ENCODE results near the gene ANO7. TPM values are rescaled to one million over a fixed set of nuclear protein-coding genes. Genes with fewer than 3 reads are reported as not detected.

ANO7 gene
- total RNA-seq, 2 experiments from 2014 or later = 0.16 to 0.46 TPM

- H3K9me3 ChIP-seq (ENCODE audit: low read length) = no peaks in the 10 kb centered on the region
- no peak overlapping the region for H2AFZ ChIP-seq (ENCODE audit: low read length)
- BruUV-seq (replicated peaks) = no TSS peak
- intact Hi-C loops (cut with micrococcal nuclease; ENCODE audit: unreplicated experiment) = no loop called here
- no peak overlapping the region for H3K4me3 ChIP-seq (ENCODE audit: low read depth, low read length, poor library complexity, severe bottlenecking)
- no peaks in the 10 kb centered on the region for H3K36me3 ChIP-seq (ENCODE audit: insufficient read depth, low read length)
- H3K4me2 ChIP-seq (ENCODE audit: low read length) = no peak overlapping the region
- no peak overlapping the region for H3K27ac ChIP-seq (ENCODE audit: low read depth, low read length, poor library complexity, severe bottlenecking)
- ChIA-PET POLR2A (no interaction called here), CTCF (ENCODE audit: unreplicated experiment) (no interaction called here)
- DNase-seq (ENCODE audit: low spot score) = no peak
- no peaks in the 10 kb centered on the region for H3K9me2 ChIP-seq (ENCODE audit: insufficient read depth, low read length)
- H3K79me2 ChIP-seq (ENCODE audit: insufficient read depth, low read depth, low read length) = no peaks in the 10 kb centered on the region
- TF ChIP-seq CTCF (conservative IDR thresholded peaks at IDR 0.05; ENCODE audit: low read length) (no peak), EZH2phosphoT487 (IDR thresholded peaks at IDR 0.05; ENCODE audit: borderline replicate concordance, low read depth, low read length) (no peak)
- no peaks in the 10 kb centered on the region for H4K20me1 ChIP-seq (ENCODE audit: insufficient read depth, low read length)
- H3K4me1 ChIP-seq (ENCODE audit: insufficient read depth, low read length, poor library complexity, severe bottlenecking) = no peaks in the 10 kb centered on the region
These were observed 11.7 kb downstream of the ANO7 start for GRCh38 chr2:241199897-241200821.

GRCh38 chr2:241200822-241201395, 12.4 kb downstream of the ANO7 start:
- TF ChIP-seq EZH2phosphoT487 (IDR thresholded peaks at IDR 0.05; ENCODE audit: borderline replicate concordance, low read depth, low read length) (no peak), CTCF (conservative IDR thresholded peaks at IDR 0.05; ENCODE audit: low read length) (no peak)
- CTCF ChIA-PET (ENCODE audit: unreplicated experiment) = no interaction called here
- BruUV-seq (replicated peaks) = no TSS peak

More at GRCh38 chr2:241200822-241201395, 12.4 kb downstream of the ANO7 start:
- intact Hi-C loops (cut with micrococcal nuclease; ENCODE audit: unreplicated experiment) = no loop called here
- Histone ChIP-seq H3K4me3 (ENCODE audit: low read depth, low read length, poor library complexity, severe bottlenecking) (no peak overlapping the region), H3K9me3 (ENCODE audit: low read length) (no peaks in the 10 kb centered on the region), H2AFZ (ENCODE audit: low read length) (no peak overlapping the region), H3K79me2 (ENCODE audit: insufficient read depth, low read depth, low read length) (no peaks in the 10 kb centered on the region), H3K4me2 (ENCODE audit: low read length) (no peak overlapping the region), H3K4me1 (ENCODE audit: insufficient read depth, low read length, poor library complexity, severe bottlenecking) (no peaks in the 10 kb centered on the region), H3K27ac (ENCODE audit: low read depth, low read length, poor library complexity, severe bottlenecking) (no peak overlapping the region), H3K9me2 (ENCODE audit: insufficient read depth, low read length) (no peaks in the 10 kb centered on the region), H4K20me1 (ENCODE audit: insufficient read depth, low read length) (no peaks in the 10 kb centered on the region), H3K36me3 (ENCODE audit: insufficient read depth, low read length) (no peaks in the 10 kb centered on the region)
- DNase-seq (ENCODE audit: low spot score) = no peak
- POLR2A ChIA-PET = no interaction called here
